CD4-positive, alpha-beta T cell (primary cell): ENCODE measurements around the gene SERP2. TPM values are rescaled to one million over a fixed set of nuclear protein-coding genes. Genes with fewer than 3 reads are reported as not detected.
A peak's percentile ranks its signal among the peaks of the same experiment; 100 is the strongest.

Source experiments
- ATAC-seq: fragments of 200-7000 bp; cut with Tn5 transposase; one replicate; pipeline ENCODE4 v1.10.0; 2022; ENCODE audit warnings: mild to moderate bottlenecking; ENCODE audit not compliant: poor library complexity
- CTCF ChIA-PET: fragments of 350-600 bp; sonication (Branson Sonifier 250); formaldehyde crosslinking; loops from one replicate; lab custom pipeline; 2021; ENCODE audit warnings: antibody characterized with exemption, inconsistent platforms; lab: Charles Lee
- POLR2A ChIA-PET: fragments of 350-600 bp; sonication (Branson Sonifier 250); formaldehyde crosslinking; loops from one replicate; lab custom pipeline; 2021; ENCODE audit warnings: antibody characterized with exemption, inconsistent platforms; lab: Charles Lee
- DNase-seq, 14 experiments: peaks; one replicate each; pipeline ENCODE4 v3.0.0-alpha.2; 2013 to 2020; ENCODE audit warnings: mixed read lengths in 2 of 14
- H3K27ac ChIP-seq, 2 donors: one replicate each; pipeline versions ENCODE4 v1.5.1 to v1.7.0; 2013; ENCODE audit warnings: low read length in 2 of 2, low read depth in 1 of 2, mild to moderate bottlenecking in 1 of 2
- H3K27me3 ChIP-seq, 2 experiments: 1 replicate in 1 of 2; 2 replicates in 1 of 2; pipeline versions ENCODE4 v1.6.1 to v1.7.0; 2013; ENCODE audit warnings: low read length in 2 of 2, control low read depth in 1 of 2, mild to moderate bottlenecking in 1 of 2, moderate library complexity in 1 of 2; ENCODE audit not compliant: insufficient read depth in 2 of 2, control insufficient read depth in 1 of 2
- H3K36me3 ChIP-seq: one replicate; pipeline ENCODE4 v1.6.1; 2013; ENCODE audit warnings: low read length, control low read depth; ENCODE audit not compliant: insufficient read depth
- H3K4me1 ChIP-seq: one replicate; pipeline ENCODE4 v1.6.1; 2013; ENCODE audit warnings: low read length, control low read depth; ENCODE audit not compliant: insufficient read depth
- H3K4me3 ChIP-seq: one replicate; pipeline ENCODE4 v1.5.1; 2013; ENCODE audit warnings: mild to moderate bottlenecking, low read length, moderate library complexity
- H3K9me3 ChIP-seq, 2 experiments: 1 replicate in 1 of 2; 2 replicates in 1 of 2; pipeline versions ENCODE4 v1.6.1 to v1.7.0; 2013; ENCODE audit warnings: low read length in 2 of 2, mild to moderate bottlenecking in 2 of 2, control low read depth in 1 of 2, moderate library complexity in 1 of 2; ENCODE audit not compliant: control insufficient read depth in 1 of 2, insufficient read depth in 1 of 2
- H3K27ac Mint-ChIP-seq: one replicate; pipeline ENCODE4 v1.8.0; 2020; ENCODE audit warnings: mixed read lengths
- H3K27me3 Mint-ChIP-seq: one replicate; pipeline ENCODE4 v1.8.0; 2021; ENCODE audit warnings: mixed read lengths
- H3K36me3 Mint-ChIP-seq: one replicate; pipeline ENCODE4 v1.8.0; 2021; ENCODE audit warnings: low read depth, mixed read lengths
- H3K4me1 Mint-ChIP-seq: one replicate; pipeline ENCODE4 v1.8.0; 2021; ENCODE audit warnings: low read depth, mixed read lengths
- H3K4me3 Mint-ChIP-seq: one replicate; pipeline ENCODE4 v1.8.0; 2020; ENCODE audit warnings: mild to moderate bottlenecking, mixed read lengths
- H3K9me3 Mint-ChIP-seq: one replicate; pipeline ENCODE4 v1.8.0; 2020; ENCODE audit warnings: mixed read lengths
- intact Hi-C, 2 experiments: fragments of 100-400 bp; cut with DNase I in 1 of 2; cut with micrococcal nuclease in 1 of 2; formaldehyde crosslinking; loops; one replicate each; pipeline versions ENCODE4 v1.15.1 to v1.9.0; 2023 to 2025; cut with DNase I, micrococcal nuclease
- total RNA-seq, 174 experiments: library from RNA in 2 of 174; stranded (reverse) in 2 of 174; gene quantifications; one replicate each; pipeline ENCODE4 v1.2.3 and lab custom pipeline; 2021 to 2026
- TF ChIP-seq, protein P1 (sequence below): fragments of 200-600 bp; IDR thresholded peaks from one replicate; pipeline ENCODE4 v1.8.0; 2022; ENCODE audit warnings: antibody characterized with exemption, mild to moderate bottlenecking

Gene SERP2
- total RNA-seq, 2 experiments from 2014 or later: not detected

DNA sequence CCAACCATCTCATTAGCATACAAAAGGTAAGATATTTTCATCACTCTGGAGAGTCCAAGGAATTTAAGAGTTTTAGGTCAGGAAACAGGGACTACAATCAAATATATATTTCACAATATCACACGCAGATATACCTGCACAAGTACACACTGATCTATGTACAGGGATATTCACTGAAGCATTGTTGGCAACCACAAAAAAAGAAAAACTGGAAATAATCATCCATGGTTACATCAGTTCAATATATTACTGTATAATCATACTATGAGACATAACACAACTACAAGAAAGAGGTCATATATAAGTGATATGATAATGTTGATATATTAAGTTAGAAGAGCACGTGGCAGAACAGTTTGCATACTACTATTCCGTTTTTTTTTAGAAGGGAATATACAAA lies 2.2 kb upstream of the SERP2 start:
- H3K27ac ChIP-seq: no peak overlapping the region
- Mint-ChIP-seq H3K4me3 (no peak overlapping the region), H3K4me1 (peaks cover 5% of the 10 kb centered on the region), H3K27me3 (peaks cover 39% of the 10 kb centered on the region), H3K36me3 (no peaks in the 10 kb centered on the region), H3K9me3 (no peaks in the 10 kb centered on the region), H3K27ac (no peak overlapping the region)
- intact Hi-C loops: no loop called here
- ATAC-seq (no peak), DNase-seq (no peak)
- TF ChIP-seq, protein P1, sequence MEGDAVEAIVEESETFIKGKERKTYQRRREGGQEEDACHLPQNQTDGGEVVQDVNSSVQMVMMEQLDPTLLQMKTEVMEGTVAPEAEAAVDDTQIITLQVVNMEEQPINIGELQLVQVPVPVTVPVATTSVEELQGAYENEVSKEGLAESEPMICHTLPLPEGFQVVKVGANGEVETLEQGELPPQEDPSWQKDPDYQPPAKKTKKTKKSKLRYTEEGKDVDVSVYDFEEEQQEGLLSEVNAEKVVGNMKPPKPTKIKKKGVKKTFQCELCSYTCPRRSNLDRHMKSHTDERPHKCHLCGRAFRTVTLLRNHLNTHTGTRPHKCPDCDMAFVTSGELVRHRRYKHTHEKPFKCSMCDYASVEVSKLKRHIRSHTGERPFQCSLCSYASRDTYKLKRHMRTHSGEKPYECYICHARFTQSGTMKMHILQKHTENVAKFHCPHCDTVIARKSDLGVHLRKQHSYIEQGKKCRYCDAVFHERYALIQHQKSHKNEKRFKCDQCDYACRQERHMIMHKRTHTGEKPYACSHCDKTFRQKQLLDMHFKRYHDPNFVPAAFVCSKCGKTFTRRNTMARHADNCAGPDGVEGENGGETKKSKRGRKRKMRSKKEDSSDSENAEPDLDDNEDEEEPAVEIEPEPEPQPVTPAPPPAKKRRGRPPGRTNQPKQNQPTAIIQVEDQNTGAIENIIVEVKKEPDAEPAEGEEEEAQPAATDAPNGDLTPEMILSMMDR: no peak
- H3K36me3 ChIP-seq: no peaks in the 10 kb centered on the region
- H3K27me3 ChIP-seq: peaks cover 9 to 15% of the 10 kb centered on the region in 2 experiments
- ChIA-PET POLR2A (no interaction called here), CTCF (no interaction called here)
- H3K9me3 ChIP-seq: peaks cover 0 to 9% of the 10 kb centered on the region in 2 experiments
- H3K4me3 ChIP-seq: no peak overlapping the region
- H3K4me1 ChIP-seq: peaks cover 2% of the 10 kb centered on the region

GRCh38 chr13:44373247-44373600 lies 400 bp upstream of the SERP2 start:
- TF ChIP-seq, protein P1: no peak
- Mint-ChIP-seq H3K4me1 (peaks cover 5% of the 10 kb centered on the region), H3K27ac (no peak overlapping the region), H3K27me3 (peaks cover 39% of the 10 kb centered on the region), H3K36me3 (no peaks in the 10 kb centered on the region), H3K4me3 (no peak overlapping the region), H3K9me3 (no peaks in the 10 kb centered on the region)
- H3K4me3 ChIP-seq: no peak overlapping the region
- no peak for ATAC-seq
- DNase-seq: no peak
- ChIA-PET CTCF (no interaction called here), POLR2A (no interaction called here)
- peaks cover 0 to 9% of the 10 kb centered on the region in 2 experiments for H3K9me3 ChIP-seq
- peaks cover 9 to 15% of the 10 kb centered on the region in 2 experiments for H3K27me3 ChIP-seq
- intact Hi-C loops: no loop called here
- peaks cover 2% of the 10 kb centered on the region for H3K4me1 ChIP-seq
- H3K27ac ChIP-seq: no peak overlapping the region
- H3K36me3 ChIP-seq: no peaks in the 10 kb centered on the region

GRCh38 chr13:44374348-44374712 lies 706 bp downstream of the SERP2 start:
- peaks cover 39% of the 10 kb centered on the region for H3K27me3 Mint-ChIP-seq
- ChIA-PET CTCF (no interaction called here), POLR2A (no interaction called here)
- peaks cover 2% of the 10 kb centered on the region for H3K4me1 ChIP-seq
- peaks cover 5% of the 10 kb centered on the region for H3K4me1 Mint-ChIP-seq
- H3K9me3 Mint-ChIP-seq: no peaks in the 10 kb centered on the region
- peaks cover 0 to 9% of the 10 kb centered on the region in 2 experiments for H3K9me3 ChIP-seq
- TF ChIP-seq, protein P1: no peak
- H3K27ac Mint-ChIP-seq: no peak overlapping the region
- DNase-seq: no peak
- H3K36me3 ChIP-seq: no peaks in the 10 kb centered on the region
- H3K27ac ChIP-seq: no peak overlapping the region
- peaks cover 9 to 15% of the 10 kb centered on the region in 2 experiments for H3K27me3 ChIP-seq
- H3K4me3 Mint-ChIP-seq: peak overlapping the region; percentile 58
- no peak overlapping the region for H3K4me3 ChIP-seq
- ATAC-seq: no peak
- intact Hi-C loops: no loop called here
- H3K36me3 Mint-ChIP-seq: no peaks in the 10 kb centered on the region
